NCI-H510A (cell line): ENCODE results near the gene PPP2R5D.
A peak's percentile ranks its signal among the peaks of the same experiment; 100 is the strongest.
"Not testable (repeated sequence)": the region's sequence is repeated elsewhere in the genome, so short reads cannot be mapped to it uniquely, and the experiment has no call there.

Source experiments
- DNase-seq: peaks from one replicate; lab custom pipeline; 2025; lab: John Stamatoyannopoulos, UW

Gene PPP2R5D

GRCh38 chr6:42996513-42996912 lies 12.1 kb downstream of the PPP2R5D start:
- no peak for DNase-seq

DNA sequence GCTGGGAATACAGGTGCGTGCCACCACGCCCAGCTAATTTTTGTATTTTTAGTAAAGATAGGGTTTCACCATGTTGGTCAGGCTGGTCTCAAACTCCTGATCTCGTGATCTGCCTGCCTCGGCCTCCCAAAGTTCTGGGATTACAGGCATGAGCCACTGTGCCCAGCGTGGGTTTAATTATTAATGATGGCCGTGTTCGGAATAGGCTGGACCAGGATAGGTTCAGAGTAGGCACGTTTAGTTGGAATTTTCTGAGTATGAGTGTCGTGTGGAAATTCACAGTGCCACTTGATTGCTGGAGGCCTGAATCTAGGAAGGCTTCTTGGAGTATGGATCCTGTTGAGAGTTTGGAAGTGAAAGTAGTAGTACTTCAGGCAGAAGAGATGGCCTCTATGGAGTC lies 13.8 kb downstream of the PPP2R5D start:
- not testable (repeated sequence) for DNase-seq

DNA sequence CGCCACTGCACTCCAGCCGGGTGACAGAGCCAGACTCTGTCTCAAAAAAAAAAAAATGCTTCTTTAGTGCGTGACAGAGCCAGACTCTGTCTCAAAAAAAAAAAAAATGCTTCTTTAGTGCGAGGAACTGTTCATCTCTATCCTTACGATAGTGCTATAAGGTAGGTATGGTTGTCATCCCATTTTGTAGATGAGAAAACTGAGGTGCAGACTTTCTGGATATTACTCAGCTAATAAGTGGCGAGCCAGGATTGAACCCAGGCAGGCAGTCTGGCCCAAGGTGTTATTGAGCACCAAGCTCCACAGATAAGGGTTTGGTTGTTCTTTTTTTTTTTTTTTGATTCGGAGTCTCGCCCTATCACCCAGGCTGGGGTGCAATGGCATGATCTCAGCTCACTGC lies 17.5 kb downstream of the PPP2R5D start:
- no peak for DNase-seq

- no peak for DNase-seq
Measured at GRCh38 chr6:43005844-43006243, 21.5 kb downstream of the PPP2R5D start.

- DNase-seq: no peak
Measured at GRCh38 chr6:43006251-43006650, 21.9 kb downstream of the PPP2R5D start.

DNA sequence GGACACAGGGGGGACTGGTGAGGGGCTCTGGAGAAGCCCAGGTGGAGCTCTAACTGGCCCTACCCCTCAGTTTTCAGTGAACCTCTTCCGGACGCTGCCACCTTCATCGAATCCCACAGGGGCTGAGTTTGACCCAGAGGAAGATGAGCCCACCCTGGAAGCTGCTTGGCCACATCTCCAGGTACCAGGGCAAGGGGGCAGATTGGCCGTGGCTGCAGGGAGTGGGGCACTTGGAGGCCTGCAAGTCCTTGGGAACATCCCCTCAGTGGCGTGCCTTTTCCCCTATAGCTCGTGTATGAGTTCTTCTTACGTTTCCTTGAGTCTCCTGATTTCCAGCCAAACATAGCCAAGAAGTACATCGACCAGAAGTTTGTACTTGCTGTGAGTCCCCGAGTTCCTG lies 22.8 kb downstream of the PPP2R5D start:
- DNase-seq: no peak

GRCh38 chr6:43009124-43009523 lies 24.8 kb downstream of the PPP2R5D start:
- DNase-seq: peak; percentile 45

- DNase-seq: no peak
Measured at GRCh38 chr6:43011207-43011606, 26.8 kb downstream of the PPP2R5D start.

GRCh38 chr6:43012364-43012763 lies 28.0 kb downstream of the PPP2R5D start:
- no peak for DNase-seq

- DNase-seq: peak; percentile 20
Measured at GRCh38 chr6:43013097-43013842, 28.9 kb downstream of the PPP2R5D start.

DNA sequence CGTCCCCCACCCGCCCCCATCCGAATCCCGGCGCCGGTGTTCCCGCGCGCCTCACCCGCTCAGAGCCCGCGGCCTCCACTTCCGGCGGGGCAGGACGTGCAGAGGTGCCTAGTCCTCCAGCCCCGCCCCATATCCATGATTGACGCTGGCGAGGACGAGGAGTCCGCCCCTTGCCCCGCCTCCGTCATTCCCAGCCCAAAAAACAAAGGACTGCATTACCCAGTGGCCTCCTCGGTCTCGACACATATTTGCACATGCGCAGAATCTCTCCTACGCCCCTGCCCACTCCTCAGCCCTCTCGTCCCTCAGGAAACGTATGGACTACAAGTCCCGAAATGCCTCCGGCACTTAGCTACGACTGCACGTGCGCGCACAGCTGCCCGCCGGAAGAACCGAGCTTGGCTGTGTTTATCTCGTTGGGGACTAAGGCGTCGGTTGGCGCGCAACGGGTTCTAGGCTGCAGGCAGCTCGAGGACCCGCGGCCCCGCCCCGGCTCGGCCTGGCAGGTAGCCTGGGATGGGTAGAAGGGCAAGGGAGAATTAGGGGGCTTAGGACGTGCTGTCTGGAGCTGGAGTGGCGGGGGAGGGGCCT lies 29.6 kb downstream of the PPP2R5D start, which contains the start of the genes KLHDC3 and MEA1:
Gene KLHDC3 (plus strand): TSS at position 407 of the 591 bp plus-strand sequence. CDS start 2,944 bp downstream, outside the sequence.
Gene MEA1 (minus strand): TSS at position 104 of the 591 bp plus-strand sequence. CDS start 133 bp downstream, outside the sequence.
- DNase-seq: peak; percentile 99

- DNase-seq: no peak
Measured at GRCh38 chr6:43014434-43014909, 30.1 kb downstream of the PPP2R5D start.

- DNase-seq: no peak
Measured at GRCh38 chr6:43016176-43016942, 32.0 kb downstream of the PPP2R5D start.

DNA sequence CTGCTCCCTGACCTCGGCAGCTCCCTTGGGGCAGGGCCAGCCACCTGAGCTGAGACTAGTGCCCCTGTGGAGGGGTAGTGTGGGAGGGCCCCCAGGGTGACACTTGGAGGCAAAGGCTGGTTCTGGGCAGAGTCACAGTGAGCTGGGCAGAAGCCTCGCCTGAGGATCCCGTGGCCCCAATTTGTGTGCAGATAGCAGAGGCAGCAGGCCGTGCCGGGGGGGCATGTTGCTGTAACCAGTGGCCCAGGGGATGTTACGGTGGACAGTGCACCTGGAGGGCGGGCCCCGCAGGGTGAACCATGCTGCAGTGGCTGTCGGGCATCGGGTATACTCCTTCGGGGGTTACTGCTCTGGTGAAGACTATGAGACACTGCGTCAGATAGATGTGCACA lies 32.6 kb downstream of the PPP2R5D start:
- DNase-seq: no peak

GRCh38 chr6:43019152-43019551 lies 34.8 kb downstream of the PPP2R5D start:
- no peak for DNase-seq

DNA sequence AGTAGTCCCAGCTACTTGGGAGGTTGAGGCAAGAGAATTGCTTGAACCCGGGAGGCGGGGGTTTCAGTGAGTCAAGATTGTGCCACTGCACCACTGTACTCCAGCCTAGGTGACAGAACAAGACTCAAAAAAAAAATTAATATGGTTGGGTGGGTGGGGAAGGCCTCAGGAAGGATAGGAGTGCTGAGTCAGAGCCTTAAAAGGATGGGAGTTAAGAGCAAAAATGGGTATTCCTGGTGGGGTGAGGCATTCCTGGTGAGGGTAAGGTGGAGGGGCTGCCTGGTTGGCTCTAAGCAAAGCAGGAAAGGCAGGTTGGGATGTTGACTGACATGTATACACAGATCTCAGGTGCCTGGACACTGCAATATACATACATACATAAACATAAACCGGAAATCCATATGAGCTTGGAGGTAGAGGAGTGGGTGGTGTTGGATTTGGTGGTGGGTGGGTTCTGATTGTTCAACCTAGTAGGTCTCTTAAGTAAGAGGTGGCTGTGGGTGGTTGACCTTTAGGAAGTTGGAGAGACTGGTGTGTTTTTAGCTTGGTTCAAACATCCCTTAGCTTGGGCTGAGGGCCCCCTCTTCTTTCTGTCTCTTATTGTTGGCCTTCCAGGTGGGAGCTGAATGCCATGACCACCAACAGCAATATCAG lies 35.8 kb downstream of the PPP2R5D start:
- no peak for DNase-seq

- DNase-seq: no peak
Measured at GRCh38 chr6:43020847-43021246, 36.5 kb downstream of the PPP2R5D start.

DNA sequence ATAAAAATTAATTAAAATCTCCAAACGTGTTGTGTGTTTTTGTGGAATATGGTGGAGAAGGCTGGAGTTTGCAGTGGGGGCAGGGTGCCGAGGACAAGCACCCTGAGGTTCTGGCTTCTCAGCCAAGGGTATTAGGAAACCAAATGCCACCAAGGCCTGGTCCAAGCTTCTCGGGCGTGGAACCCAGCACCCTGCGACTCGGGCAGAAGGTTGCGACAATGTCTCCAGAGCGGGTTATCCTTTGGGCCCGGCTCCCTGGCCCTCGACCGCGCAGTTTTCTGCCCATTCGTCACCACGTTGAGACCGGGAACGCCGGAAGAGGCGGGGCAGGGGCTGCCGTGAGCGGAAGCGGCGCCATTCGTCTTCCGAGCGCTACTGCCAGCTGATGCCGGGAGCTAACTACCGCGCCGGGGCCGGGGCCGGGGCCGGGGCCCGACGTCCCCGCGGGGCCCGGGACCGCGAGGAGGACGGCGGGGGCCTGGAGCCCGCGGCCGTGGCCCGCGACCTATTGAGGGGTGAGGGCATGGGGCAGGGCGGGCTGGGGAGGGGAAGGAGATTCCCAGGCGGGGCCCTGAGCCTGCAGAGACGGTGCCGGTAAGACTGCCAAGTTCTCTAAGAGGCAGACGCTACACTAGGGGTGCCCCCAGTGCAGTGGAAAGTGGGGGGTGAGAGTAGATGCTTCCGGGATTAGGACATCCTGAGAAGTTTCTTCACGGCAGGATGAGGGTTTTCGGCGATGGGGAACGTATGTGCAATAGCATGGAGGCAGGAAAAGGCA lies 37.1 kb downstream of the PPP2R5D start, which contains the start of gene RRP36:
Gene RRP36 (plus strand): TSS at position 354 of the 778 bp plus-strand sequence. CDS start 32 bp downstream, at position 386.
- peak; percentile 88 for DNase-seq

- no peak for DNase-seq
Measured at GRCh38 chr6:43024436-43024835, 40.1 kb downstream of the PPP2R5D start.

GRCh38 chr6:43026365-43026764 lies 42.0 kb downstream of the PPP2R5D start:
- DNase-seq: no peak

DNA sequence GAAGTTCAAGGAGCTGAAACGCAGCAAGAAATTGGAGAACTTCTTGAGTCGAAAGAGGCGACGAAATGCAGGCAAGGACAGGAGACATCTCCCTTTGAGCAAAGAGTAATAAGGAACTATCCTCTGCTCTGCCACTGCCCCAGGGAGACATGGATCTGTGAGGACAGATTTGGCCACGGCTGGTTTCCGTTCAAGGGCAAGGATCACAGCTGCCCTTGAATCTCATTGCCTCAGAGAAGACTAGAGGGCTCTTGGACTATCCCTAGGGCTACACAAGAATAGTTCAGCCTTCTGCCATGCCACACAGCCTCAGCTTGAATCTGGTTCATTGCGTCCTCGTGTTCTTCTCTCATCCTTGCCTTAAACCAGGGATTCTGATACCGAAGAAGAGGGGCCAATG lies 44.8 kb downstream of the PPP2R5D start:
- no peak for DNase-seq
